Ammon's horn (tissue), 1 donor: ENCODE measurements around the gene PDLIM4.

ENCODE experiments used
- DNase-seq: peaks from one replicate; pipeline ENCODE4 v3.0.0-alpha.2; 2016; ENCODE audit warnings: low spot score

The PDLIM4 gene

GRCh38 chr5:132257131-132258101 is at the start of gene PDLIM4:
TSS of gene PDLIM4 (plus strand) at chr5:132257696. CDS start at chr5:132257735, 39 bp downstream.
- no peak for DNase-seq

- DNase-seq: no peak
These were observed 49.7 kb upstream of the PDLIM4 start for GRCh38 chr5:132207778-132208177.

GRCh38 chr5:132209131-132209530 is 48.4 kb upstream of the PDLIM4 start:
- no peak for DNase-seq

GRCh38 chr5:132209901-132210545 is 47.5 kb upstream of the PDLIM4 start:
- DNase-seq: no peak

GRCh38 chr5:132210944-132211343 is 46.6 kb upstream of the PDLIM4 start:
- DNase-seq: no peak

GRCh38 chr5:132211787-132212186 is 45.7 kb upstream of the PDLIM4 start:
- DNase-seq: no peak

- DNase-seq: no peak
These were observed 43.8 kb upstream of the PDLIM4 start for GRCh38 chr5:132213666-132214065.

- DNase-seq: no peak
These were observed 43.0 kb upstream of the PDLIM4 start for GRCh38 chr5:132214491-132214890.

- peak; percentile 89 for DNase-seq
These were observed 42.2 kb upstream of the PDLIM4 start for GRCh38 chr5:132215329-132215728.

- DNase-seq: no peak
These were observed 39.2 kb upstream of the PDLIM4 start for GRCh38 chr5:132218321-132218720.

GRCh38 chr5:132219289-132219970 is 38.1 kb upstream of the PDLIM4 start:
- DNase-seq: no peak

- DNase-seq: no peak
These were observed 37.5 kb upstream of the PDLIM4 start for GRCh38 chr5:132219981-132220380.

- no peak for DNase-seq
These were observed 37.0 kb upstream of the PDLIM4 start for GRCh38 chr5:132220491-132220890.

- peak; percentile 63 for DNase-seq
These were observed 35.5 kb upstream of the PDLIM4 start for GRCh38 chr5:132221781-132222648.

GRCh38 chr5:132222649-132223038 is 34.9 kb upstream of the PDLIM4 start:
- DNase-seq: no peak

GRCh38 chr5:132223861-132224260 is 33.6 kb upstream of the PDLIM4 start:
- no peak for DNase-seq

- DNase-seq: no peak
These were observed 32.8 kb upstream of the PDLIM4 start for GRCh38 chr5:132224716-132225115.

- peak; percentile 52 for DNase-seq
These were observed 32.1 kb upstream of the PDLIM4 start for GRCh38 chr5:132225165-132226032.

GRCh38 chr5:132226516-132227234 is 30.8 kb upstream of the PDLIM4 start:
- no peak for DNase-seq

GRCh38 chr5:132227235-132227484 is 30.3 kb upstream of the PDLIM4 start:
- no peak for DNase-seq
